Peyer's patch (tissue), 4 donors: ENCODE data around the gene B3GNT3. TPM values are rescaled to one million over a fixed set of nuclear protein-coding genes. Genes with fewer than 3 reads are reported as not detected.

Experiments used
- DNase-seq, 3 donors: peaks; one replicate each; pipeline ENCODE4 v3.0.0-alpha.2; 2017 to 2019
- H3K27ac ChIP-seq, 4 donors: fragments of 200-600 bp; sonication (generic); one replicate each; pipeline ENCODE4 v1.5.1; 2016 to 2019
- H3K27me3 ChIP-seq, 2 donors: fragments of 200-600 bp; sonication (generic); one replicate each; pipeline ENCODE4 v1.5.1; 2019
- H3K36me3 ChIP-seq, 3 donors: fragments of 200-600 bp; sonication (generic); one replicate each; pipeline ENCODE4 v1.5.1; 2016 to 2019
- H3K4me1 ChIP-seq, 4 donors: fragments of 200-600 bp; sonication (generic); one replicate each; pipeline ENCODE4 v1.5.1; 2016 to 2019
- H3K4me3 ChIP-seq, 4 donors: fragments of 200-600 bp; sonication (generic); 1 replicate in 3 of 4; 2 replicates in 1 of 4; pipeline ENCODE4 v1.5.1; 2016 to 2019; ENCODE audit warnings: mild to moderate bottlenecking in 1 of 4
- H3K9me3 ChIP-seq, 4 donors: fragments of 200-600 bp; sonication (generic); one replicate each; pipeline ENCODE4 v1.5.1; 2016 to 2019; ENCODE audit warnings: mild to moderate bottlenecking in 1 of 4
- POLR2A ChIP-seq, 2 donors: fragments of 450-650 bp; IDR thresholded peaks; one replicate each; pipeline ENCODE4 v1.5.1; 2017; ENCODE audit warnings: antibody characterized with exemption in 2 of 2, mild to moderate bottlenecking in 2 of 2, moderate library complexity in 2 of 2
- total RNA-seq, 4 donors: library from RNA; depleted of rRNA; stranded (reverse); fragments of >200 nt; gene quantifications; one replicate each; pipeline ENCODE4 v1.1.0, GENCODE V29; 2016
- TF ChIP-seq, protein P1 (sequence below), 6 experiments: fragments of 450-650 bp in 4 of 6; fragments of 200-600 bp in 2 of 6; sonication (generic) in 1 of 6; IDR thresholded peaks; one replicate each; pipeline ENCODE4 v1.5.1; 2017 to 2019; ENCODE audit warnings: antibody characterized with exemption in 6 of 6, mild to moderate bottlenecking in 3 of 6, moderate library complexity in 1 of 6

B3GNT3 gene
- total RNA-seq, 4 donors from 2014 or later = 13.2 to 154 (median 127) TPM

DNA sequence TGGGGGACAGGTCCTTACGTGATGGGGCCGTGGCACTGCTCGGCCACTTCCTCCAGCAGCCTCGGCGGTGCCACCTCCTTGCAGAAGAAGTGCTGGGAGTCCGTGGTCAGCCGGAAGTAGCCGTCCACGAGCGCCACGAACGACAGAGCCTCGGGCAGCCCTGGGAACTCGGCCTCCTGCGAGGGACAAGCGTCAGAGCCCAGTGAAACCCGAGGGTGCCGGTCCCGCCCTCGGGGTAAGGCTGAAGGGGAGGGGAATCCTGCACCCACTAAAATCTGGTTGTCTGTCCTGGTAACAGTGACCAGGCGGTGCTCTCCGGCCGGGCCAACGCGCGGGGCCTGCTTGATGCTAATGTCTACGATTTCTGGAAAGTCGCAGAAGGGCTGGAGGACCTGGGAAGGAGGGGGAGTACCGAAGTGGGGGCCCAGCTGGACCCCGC is 46.5 kb downstream of the B3GNT3 start:
- Histone ChIP-seq H3K27me3 (no peaks in the 10 kb centered on the region), H3K36me3 (peaks cover 0 to 5% (median 0%) of the 10 kb centered on the region in 3 donors), H3K9me3 (no peaks in the 10 kb centered on the region), H3K27ac (no peak overlapping the region), H3K4me3 (peak overlapping the region in 2 of 4 donors; percentile 21 to 23), H3K4me1 (peaks cover 0 to 13% (median 5%) of the 10 kb centered on the region in 4 donors)
- TF ChIP-seq POLR2A (IDR thresholded peaks at IDR 0.05) = no peak
- TF ChIP-seq, protein P1, sequence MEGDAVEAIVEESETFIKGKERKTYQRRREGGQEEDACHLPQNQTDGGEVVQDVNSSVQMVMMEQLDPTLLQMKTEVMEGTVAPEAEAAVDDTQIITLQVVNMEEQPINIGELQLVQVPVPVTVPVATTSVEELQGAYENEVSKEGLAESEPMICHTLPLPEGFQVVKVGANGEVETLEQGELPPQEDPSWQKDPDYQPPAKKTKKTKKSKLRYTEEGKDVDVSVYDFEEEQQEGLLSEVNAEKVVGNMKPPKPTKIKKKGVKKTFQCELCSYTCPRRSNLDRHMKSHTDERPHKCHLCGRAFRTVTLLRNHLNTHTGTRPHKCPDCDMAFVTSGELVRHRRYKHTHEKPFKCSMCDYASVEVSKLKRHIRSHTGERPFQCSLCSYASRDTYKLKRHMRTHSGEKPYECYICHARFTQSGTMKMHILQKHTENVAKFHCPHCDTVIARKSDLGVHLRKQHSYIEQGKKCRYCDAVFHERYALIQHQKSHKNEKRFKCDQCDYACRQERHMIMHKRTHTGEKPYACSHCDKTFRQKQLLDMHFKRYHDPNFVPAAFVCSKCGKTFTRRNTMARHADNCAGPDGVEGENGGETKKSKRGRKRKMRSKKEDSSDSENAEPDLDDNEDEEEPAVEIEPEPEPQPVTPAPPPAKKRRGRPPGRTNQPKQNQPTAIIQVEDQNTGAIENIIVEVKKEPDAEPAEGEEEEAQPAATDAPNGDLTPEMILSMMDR (IDR thresholded peaks at IDR 0.05) = no peak
- DNase-seq = no peak

DNA sequence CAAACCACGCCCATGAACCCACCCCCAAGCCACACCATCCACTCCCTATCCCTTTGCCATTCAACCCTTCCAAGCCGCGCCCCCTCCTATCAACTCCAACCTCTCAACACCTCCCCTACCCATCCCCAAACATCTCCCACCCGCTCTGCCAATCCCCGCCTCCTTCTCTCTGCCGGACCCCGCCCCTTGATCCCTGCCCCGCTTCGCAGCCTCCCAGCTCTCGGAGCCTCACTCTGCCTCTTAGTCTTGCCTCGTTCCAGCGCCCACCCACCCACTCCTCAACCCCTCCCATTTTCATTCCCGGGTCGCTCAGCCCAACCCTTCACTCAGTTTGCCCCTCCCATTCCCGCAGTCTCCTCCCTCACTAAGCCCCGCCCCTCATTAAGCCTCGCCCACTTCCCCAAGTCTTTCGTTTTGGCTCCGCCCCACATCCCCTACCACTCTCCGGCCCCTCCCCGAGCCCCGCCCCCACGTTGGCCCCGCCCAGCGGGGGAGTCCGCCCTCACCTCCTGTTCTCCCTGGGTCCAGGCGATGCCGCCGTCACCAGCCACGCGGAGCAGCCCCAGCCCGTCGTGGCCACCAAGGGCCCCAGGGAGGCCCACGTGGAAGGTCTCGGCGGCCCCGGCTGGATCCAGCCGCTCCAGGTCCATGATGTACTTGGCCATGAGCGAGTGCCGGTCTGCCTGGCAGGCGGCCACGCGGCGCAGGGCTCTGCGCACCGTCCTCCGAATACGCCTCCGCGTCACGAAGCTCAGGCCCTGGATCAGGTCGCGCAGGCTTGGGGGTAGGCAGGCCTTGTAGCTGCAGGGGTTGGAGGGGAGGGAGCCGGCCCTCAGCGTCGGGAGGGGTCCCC is 47.1 kb downstream of the B3GNT3 start:
- peak; percentile 27 to 75 (median 71) for DNase-seq
- no peak for TF ChIP-seq POLR2A (IDR thresholded peaks at IDR 0.05)
- TF ChIP-seq, protein P1 (IDR thresholded peaks at IDR 0.05) = no peak
- H3K4me3 ChIP-seq = peak overlapping the region in 2 of 4 donors; percentile 21 to 23
- no peaks in the 10 kb centered on the region for H3K27me3 ChIP-seq
- no peaks in the 10 kb centered on the region for H3K9me3 ChIP-seq
- H3K4me1 ChIP-seq = peaks cover 0 to 19% (median 5%) of the 10 kb centered on the region in 4 donors
- H3K27ac ChIP-seq = no peak overlapping the region
- peaks cover 0 to 5% (median 0%) of the 10 kb centered on the region in 3 donors for H3K36me3 ChIP-seq

DNA sequence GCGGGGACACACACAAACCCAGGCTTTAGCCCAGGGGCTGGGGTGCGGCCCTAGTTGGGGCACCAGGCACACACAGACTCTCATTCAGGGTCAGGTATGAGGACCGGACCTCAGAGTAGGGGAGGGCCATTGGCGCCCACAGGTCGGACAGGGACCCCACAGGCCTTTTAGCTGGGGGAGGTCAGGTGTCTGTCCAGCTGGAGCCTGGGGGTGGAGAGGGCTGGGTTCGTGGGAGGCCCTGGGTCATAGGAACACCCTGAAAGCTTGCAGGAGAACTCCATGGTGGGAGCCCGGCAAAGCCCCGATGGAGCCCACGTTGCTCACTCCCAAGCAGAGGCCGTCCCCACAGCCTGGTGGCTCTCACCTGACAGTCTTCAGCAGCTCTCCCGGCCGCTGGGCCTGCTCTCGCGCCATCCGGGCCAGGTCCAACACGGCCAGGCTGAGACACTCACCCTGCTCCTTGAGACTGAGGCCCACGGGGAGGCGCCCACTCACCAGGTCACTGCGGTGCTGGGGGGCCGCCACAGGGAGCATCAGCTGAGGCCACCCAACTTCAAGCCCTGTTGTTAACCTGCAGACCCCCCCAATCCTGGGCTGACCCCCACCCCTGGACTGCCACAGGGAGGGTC is 47.8 kb downstream of the B3GNT3 start:
- H3K36me3 ChIP-seq = peaks cover 0 to 5% (median 0%) of the 10 kb centered on the region in 3 donors
- peak overlapping the region in 1 of 4 donors; percentile 8 for H3K4me3 ChIP-seq
- peaks cover 0 to 24% (median 6%) of the 10 kb centered on the region in 4 donors for H3K4me1 ChIP-seq
- no peak for TF ChIP-seq POLR2A (IDR thresholded peaks at IDR 0.05)
- TF ChIP-seq, protein P1 (IDR thresholded peaks at IDR 0.05) = no peak
- no peak for DNase-seq
- no peaks in the 10 kb centered on the region for H3K27me3 ChIP-seq
- H3K9me3 ChIP-seq = no peaks in the 10 kb centered on the region
- no peak overlapping the region for H3K27ac ChIP-seq

DNA sequence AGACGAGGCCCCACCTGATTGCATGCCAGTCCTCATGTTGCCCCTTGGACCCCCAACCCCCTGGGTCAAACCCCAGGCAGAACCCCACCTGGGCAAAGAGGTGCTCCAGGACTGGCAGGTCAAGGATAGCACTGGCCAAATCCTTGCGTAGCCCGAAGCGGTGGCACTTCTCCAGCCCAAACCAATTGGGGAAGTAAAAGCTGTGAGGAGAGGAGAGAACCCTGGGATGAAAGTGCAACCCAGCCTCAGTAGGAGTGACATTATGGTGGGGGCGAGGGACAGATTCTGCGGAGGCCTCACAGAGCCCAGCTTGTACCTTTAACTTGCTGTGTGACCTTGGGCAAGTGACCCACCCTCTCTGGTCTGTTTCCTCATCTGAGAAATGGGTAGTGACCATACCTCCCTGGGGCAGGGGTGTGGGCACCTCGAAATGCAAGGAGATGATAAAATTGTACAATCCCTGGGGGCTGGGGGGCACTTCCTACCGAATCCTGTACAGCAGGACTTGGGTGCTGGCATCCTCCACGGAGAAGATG is 48.4 kb downstream of the B3GNT3 start:
- no peaks in the 10 kb centered on the region for H3K27me3 ChIP-seq
- H3K4me3 ChIP-seq = no peak overlapping the region
- no peak overlapping the region for H3K27ac ChIP-seq
- H3K9me3 ChIP-seq = no peaks in the 10 kb centered on the region
- H3K4me1 ChIP-seq = peaks cover 0 to 30% (median 9%) of the 10 kb centered on the region in 4 donors
- H3K36me3 ChIP-seq = peaks cover 0 to 5% (median 0%) of the 10 kb centered on the region in 3 donors
- DNase-seq = no peak
- no peak for TF ChIP-seq POLR2A (IDR thresholded peaks at IDR 0.05)
- TF ChIP-seq, protein P1 (IDR thresholded peaks at IDR 0.05) = no peak

DNA sequence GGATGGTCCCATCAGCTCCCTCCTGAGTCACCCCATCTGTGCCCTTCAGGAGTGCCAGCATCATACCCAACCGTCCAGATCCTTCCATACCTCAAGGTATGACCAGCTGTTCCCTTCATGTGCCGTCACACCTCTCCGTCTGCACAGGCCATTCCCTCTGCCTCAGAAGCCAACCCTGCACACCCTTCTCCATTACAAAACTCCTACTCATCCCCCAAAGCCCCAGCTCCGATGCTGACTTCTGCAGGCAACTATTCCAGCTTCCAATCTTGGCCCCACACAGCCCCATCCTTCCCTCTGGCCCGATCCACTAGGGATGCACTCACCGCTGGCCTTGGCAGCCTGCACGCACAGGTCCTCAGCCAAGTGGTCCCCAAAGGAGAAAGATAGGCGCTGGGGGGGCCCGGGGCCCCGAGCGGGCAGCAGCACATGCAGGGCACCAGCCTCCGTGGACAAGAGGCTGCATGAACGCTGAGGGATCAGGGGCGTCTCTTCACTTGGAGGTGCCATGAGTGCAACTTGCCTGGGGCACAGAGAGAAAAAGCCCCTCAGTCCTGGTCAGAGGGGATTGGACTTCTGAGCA is 49.1 kb downstream of the B3GNT3 start:
- TF ChIP-seq POLR2A (IDR thresholded peaks at IDR 0.05) = no peak
- TF ChIP-seq, protein P1 (IDR thresholded peaks at IDR 0.05) = no peak
- Histone ChIP-seq H3K27me3 (no peaks in the 10 kb centered on the region), H3K4me1 (peaks cover 0 to 34% (median 12%) of the 10 kb centered on the region in 4 donors), H3K9me3 (no peaks in the 10 kb centered on the region), H3K36me3 (peaks cover 0 to 3% (median 0%) of the 10 kb centered on the region in 3 donors), H3K4me3 (no peak overlapping the region), H3K27ac (no peak overlapping the region)
- DNase-seq = no peak
